ENCODE measurements around the gene SLC6A19.

Gene SLC6A19

DNA sequence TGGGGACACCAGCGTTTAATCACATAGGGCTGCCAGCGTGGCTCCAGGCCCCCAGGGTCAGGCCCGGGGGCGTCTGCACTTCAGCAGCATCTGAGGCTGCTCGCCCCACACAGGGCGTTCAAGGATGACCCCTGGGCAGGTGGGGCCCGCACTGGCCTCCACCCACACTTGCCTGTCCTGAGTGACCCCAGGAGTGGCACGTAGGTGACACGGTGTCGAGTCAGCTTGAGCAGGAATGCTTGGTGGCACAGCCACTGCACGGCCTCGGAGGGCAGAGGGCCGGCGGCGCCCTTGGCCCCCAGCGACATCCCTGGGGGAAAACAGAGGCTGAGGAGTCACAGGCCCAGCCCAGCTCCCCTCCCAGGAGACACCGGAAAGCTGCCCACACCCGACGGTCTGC lies 52.8 kb downstream of the SLC6A19 start:
- Histone ChIP-seq H4K5ac (ENCODE audit: low read length) (no peak overlapping the region), H3K79me2 (ENCODE audit: control insufficient read depth, insufficient read depth, low read length) (no peaks in the 10 kb centered on the region)
- WGBS (ENCODE audit: extremely low coverage, insufficient coverage, low lambda C conversion rate) = no CpG with 5 or more reads among the region's 19 CpGs

DNA sequence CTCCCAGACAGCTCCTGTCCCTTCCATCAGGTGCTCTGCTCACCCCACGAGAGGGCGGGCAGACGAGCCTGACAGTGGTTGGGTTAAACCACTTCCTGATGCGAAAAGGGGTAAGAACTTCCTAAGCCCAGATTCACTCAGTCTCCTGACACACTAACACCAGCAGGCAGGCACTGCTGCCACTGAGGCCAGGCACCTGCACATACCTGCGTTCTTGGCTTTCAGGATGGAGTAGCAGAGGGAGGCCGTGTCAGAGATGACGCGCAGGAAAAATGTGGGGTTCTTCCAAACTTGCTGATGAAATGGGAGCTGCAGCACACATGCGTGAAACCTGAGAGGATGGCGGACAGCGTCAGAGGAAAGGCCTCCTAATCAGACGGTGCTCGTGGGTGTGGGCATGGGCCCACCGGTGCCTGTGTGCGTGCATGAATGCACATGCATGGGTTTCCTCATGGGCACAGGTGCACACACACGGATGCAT lies 53.7 kb downstream of the SLC6A19 start:
- Histone ChIP-seq H2BK120ac (ENCODE audit: low read depth, low read length) (no peak overlapping the region), H3K23ac (ENCODE audit: low read length) (no peak overlapping the region), H3K4me1 (ENCODE audit: control insufficient read depth, low read depth, low read length) (no peaks in the 10 kb centered on the region), H3K56ac (ENCODE audit: low read length) (no peak overlapping the region), H3K4me2 (ENCODE audit: low read length) (no peak overlapping the region), H3K36me3 (ENCODE audit: control insufficient read depth, insufficient read depth, low read length) (no peaks in the 10 kb centered on the region), H3K79me1 (ENCODE audit: low read length) (no peaks in the 10 kb centered on the region), H3K9ac (ENCODE audit: low read length) (no peak overlapping the region), H2AK5ac (ENCODE audit: low read length) (no peak overlapping the region), H3K27ac (ENCODE audit: low read depth, low read length) (no peak overlapping the region), H4K8ac (ENCODE audit: low read depth, low read length) (no peak overlapping the region), H3K4me3 (ENCODE audit: low read length) (no peak overlapping the region), H3K18ac (ENCODE audit: low read length) (no peak overlapping the region), H3K4ac (ENCODE audit: low read depth, low read length) (no peak overlapping the region), H3K79me2 (ENCODE audit: control insufficient read depth, insufficient read depth, low read length) (no peaks in the 10 kb centered on the region), H4K5ac (ENCODE audit: low read length) (no peak overlapping the region), H2BK5ac (ENCODE audit: low read length) (no peak overlapping the region), H3K27me3 (ENCODE audit: insufficient read depth, low read length, poor library complexity) (no peaks in the 10 kb centered on the region), H2BK15ac (replicated peaks; ENCODE audit: low read depth) (no peak overlapping the region)
- DNase-seq = no peak
- no CpG with 5 or more reads among the region's 16 CpGs for WGBS (ENCODE audit: extremely low coverage, insufficient coverage, low lambda C conversion rate)

More for the DNA sequence above, 52.8 kb downstream of the SLC6A19 start:
- Histone ChIP-seq H3K56ac (ENCODE audit: low read length) (no peak overlapping the region), H3K27ac (ENCODE audit: low read depth, low read length) (no peak overlapping the region), H4K8ac (ENCODE audit: low read depth, low read length) (no peak overlapping the region), H3K18ac (ENCODE audit: low read length) (no peak overlapping the region), H3K4me2 (ENCODE audit: low read length) (no peak overlapping the region), H3K4me1 (ENCODE audit: control insufficient read depth, low read depth, low read length) (no peaks in the 10 kb centered on the region), H3K27me3 (ENCODE audit: insufficient read depth, low read length, poor library complexity) (no peaks in the 10 kb centered on the region), H3K79me1 (ENCODE audit: low read length) (no peaks in the 10 kb centered on the region), H3K23ac (ENCODE audit: low read length) (no peak overlapping the region), H3K9ac (ENCODE audit: low read length) (no peak overlapping the region), H2BK15ac (replicated peaks; ENCODE audit: low read depth) (no peak overlapping the region), H2AK5ac (ENCODE audit: low read length) (no peak overlapping the region), H3K4ac (ENCODE audit: low read depth, low read length) (no peak overlapping the region), H2BK120ac (ENCODE audit: low read depth, low read length) (no peak overlapping the region), H3K4me3 (ENCODE audit: low read length) (no peak overlapping the region), H2BK5ac (ENCODE audit: low read length) (no peak overlapping the region), H3K36me3 (ENCODE audit: control insufficient read depth, insufficient read depth, low read length) (no peaks in the 10 kb centered on the region)
- no peak for DNase-seq

DNA sequence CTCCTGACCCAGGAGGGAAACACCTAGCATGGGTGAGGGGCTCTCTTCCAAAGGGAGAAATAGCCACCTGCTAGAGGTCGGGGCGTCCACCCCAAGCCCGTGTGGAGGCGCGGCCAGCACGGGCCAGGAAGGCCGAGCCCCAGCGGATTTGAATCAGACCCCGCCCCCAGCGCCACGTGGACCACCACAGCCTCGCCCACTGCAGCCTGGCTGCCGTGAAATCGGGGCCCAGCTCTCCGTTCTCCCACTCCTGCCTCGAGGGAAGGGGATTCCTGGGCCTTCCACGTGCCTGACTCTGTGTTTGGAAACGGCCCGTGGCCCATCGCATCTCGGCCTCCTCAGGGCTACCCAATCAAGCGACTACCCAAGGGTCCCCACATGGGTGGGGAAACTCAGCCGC lies 55.4 kb downstream of the SLC6A19 start:
- H2AK5ac ChIP-seq (ENCODE audit: low read length) = no peak overlapping the region
- H3K4ac ChIP-seq (ENCODE audit: low read depth, low read length) = no peak overlapping the region
- H3K4me3 ChIP-seq (ENCODE audit: low read length) = no peak overlapping the region
- H3K23ac ChIP-seq (ENCODE audit: low read length) = no peak overlapping the region
- no peak overlapping the region for H4K5ac ChIP-seq (ENCODE audit: low read length)
- H3K36me3 ChIP-seq (ENCODE audit: control insufficient read depth, insufficient read depth, low read length) = no peaks in the 10 kb centered on the region
- no peak overlapping the region for H3K18ac ChIP-seq (ENCODE audit: low read length)
- no peaks in the 10 kb centered on the region for H3K4me1 ChIP-seq (ENCODE audit: control insufficient read depth, low read depth, low read length)
- H2BK120ac ChIP-seq (ENCODE audit: low read depth, low read length) = no peak overlapping the region
- no peak overlapping the region for H2BK15ac ChIP-seq (replicated peaks; ENCODE audit: low read depth)
- H3K79me2 ChIP-seq (ENCODE audit: control insufficient read depth, insufficient read depth, low read length) = no peaks in the 10 kb centered on the region
- H3K9ac ChIP-seq (ENCODE audit: low read length) = no peak overlapping the region
- H4K8ac ChIP-seq (ENCODE audit: low read depth, low read length) = no peak overlapping the region
- no peak for DNase-seq
- H2BK5ac ChIP-seq (ENCODE audit: low read length) = no peak overlapping the region
- H3K27me3 ChIP-seq (ENCODE audit: insufficient read depth, low read length, poor library complexity) = no peaks in the 10 kb centered on the region
- H3K4me2 ChIP-seq (ENCODE audit: low read length) = no peak overlapping the region
- H3K79me1 ChIP-seq (ENCODE audit: low read length) = no peaks in the 10 kb centered on the region
- H3K56ac ChIP-seq (ENCODE audit: low read length) = no peak overlapping the region
- no peak overlapping the region for H3K27ac ChIP-seq (ENCODE audit: low read depth, low read length)
- no CpG with 5 or more reads among the region's 23 CpGs for WGBS (ENCODE audit: extremely low coverage, insufficient coverage, low lambda C conversion rate)

DNA sequence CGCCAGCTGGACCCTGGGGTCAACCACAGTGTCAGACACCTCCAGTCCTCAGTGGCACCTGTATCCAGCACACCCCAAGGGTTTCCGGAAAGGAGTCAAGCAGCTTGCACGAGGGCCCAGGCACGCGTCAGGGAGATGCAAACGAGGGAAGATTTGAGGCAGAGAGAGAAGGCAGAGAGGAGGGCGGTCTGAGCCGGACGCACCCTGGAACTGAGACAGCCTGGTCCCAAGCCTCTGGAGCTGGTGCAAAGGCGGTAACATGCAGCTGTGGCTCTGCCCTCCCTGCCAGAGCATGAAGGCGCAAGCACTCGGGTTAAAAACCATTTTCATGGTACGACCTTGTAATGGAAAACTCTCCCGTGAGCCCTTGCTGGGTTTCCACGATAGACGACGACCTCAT lies 56.0 kb downstream of the SLC6A19 start:
- Histone ChIP-seq H3K36me3 (ENCODE audit: control insufficient read depth, insufficient read depth, low read length) (no peaks in the 10 kb centered on the region), H2BK120ac (ENCODE audit: low read depth, low read length) (no peak overlapping the region), H3K27ac (ENCODE audit: low read depth, low read length) (no peak overlapping the region), H3K4me2 (ENCODE audit: low read length) (no peak overlapping the region), H3K79me1 (ENCODE audit: low read length) (no peaks in the 10 kb centered on the region), H3K4me3 (ENCODE audit: low read length) (no peak overlapping the region), H3K56ac (ENCODE audit: low read length) (no peak overlapping the region), H3K9ac (ENCODE audit: low read length) (no peak overlapping the region), H3K4me1 (ENCODE audit: control insufficient read depth, low read depth, low read length) (no peaks in the 10 kb centered on the region), H3K18ac (ENCODE audit: low read length) (no peak overlapping the region), H4K5ac (ENCODE audit: low read length) (no peak overlapping the region), H4K8ac (ENCODE audit: low read depth, low read length) (no peak overlapping the region), H2BK5ac (ENCODE audit: low read length) (no peak overlapping the region), H3K27me3 (ENCODE audit: insufficient read depth, low read length, poor library complexity) (no peaks in the 10 kb centered on the region), H3K4ac (ENCODE audit: low read depth, low read length) (no peak overlapping the region), H2BK15ac (replicated peaks; ENCODE audit: low read depth) (no peak overlapping the region), H3K79me2 (ENCODE audit: control insufficient read depth, insufficient read depth, low read length) (no peaks in the 10 kb centered on the region), H3K23ac (ENCODE audit: low read length) (no peak overlapping the region), H2AK5ac (ENCODE audit: low read length) (no peak overlapping the region)
- DNase-seq = no peak
- no CpG with 5 or more reads among the region's 17 CpGs for WGBS (ENCODE audit: extremely low coverage, insufficient coverage, low lambda C conversion rate)

DNA sequence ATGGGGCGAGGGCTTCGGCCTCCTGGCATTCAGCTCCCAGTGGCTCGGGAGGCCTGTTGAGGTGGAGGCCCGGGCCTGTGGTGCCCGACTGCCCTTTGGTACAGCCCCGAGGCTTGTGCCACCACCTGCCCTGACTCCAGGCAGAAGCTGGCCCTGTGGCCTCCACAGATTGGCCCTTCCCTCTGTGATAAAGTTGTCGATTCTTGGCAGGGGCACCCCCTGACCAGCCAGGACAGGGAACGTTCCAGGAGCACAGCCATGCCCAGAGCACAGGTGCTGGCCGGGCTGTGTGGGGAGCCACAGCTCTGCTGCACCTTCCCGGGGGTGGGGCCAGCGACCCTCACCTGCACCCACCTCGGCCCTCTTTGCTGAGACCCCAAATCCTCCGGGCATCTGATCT lies 56.4 kb downstream of the SLC6A19 start:
- WGBS (ENCODE audit: extremely low coverage, insufficient coverage, low lambda C conversion rate) = no CpG with 5 or more reads among the region's 13 CpGs
- H3K4me1 ChIP-seq (ENCODE audit: control insufficient read depth, low read depth, low read length) = no peaks in the 10 kb centered on the region
- no peaks in the 10 kb centered on the region for H3K79me2 ChIP-seq (ENCODE audit: control insufficient read depth, insufficient read depth, low read length)

DNA sequence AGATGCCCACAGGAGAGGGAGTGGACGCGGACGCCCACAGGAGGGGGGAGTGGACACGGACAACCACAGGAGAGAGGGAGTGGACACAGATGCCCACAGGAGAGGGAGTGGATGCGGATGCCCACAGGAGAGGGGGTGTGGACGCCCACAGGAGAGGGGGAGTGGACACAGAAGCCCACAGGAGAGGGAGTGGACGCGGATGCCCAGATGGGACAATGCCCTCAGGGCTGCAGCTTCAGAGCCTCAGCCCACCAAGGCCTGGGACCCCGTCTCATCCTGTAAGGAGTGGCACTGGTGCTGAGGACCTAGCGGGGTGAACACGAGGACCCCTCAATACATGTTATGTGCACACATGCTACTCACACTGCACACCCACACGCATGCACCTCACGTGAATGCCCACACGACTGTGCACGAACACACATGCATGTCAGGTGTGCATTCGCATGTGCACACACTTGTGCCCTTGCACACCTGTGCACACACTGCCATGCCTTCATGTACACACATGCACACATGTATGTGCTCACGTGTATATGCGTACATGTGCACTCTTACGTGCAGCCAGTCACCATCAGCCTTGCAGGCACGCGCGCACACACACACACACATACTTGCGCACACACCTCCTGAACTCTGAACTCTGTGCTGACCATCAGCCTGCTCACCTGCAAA lies 58.5 kb downstream of the SLC6A19 start:
- Histone ChIP-seq H3K79me1 (ENCODE audit: low read length) (no peaks in the 10 kb centered on the region), H3K9ac (ENCODE audit: low read length) (no peak overlapping the region), H2BK15ac (replicated peaks; ENCODE audit: low read depth) (no peak overlapping the region), H3K4ac (ENCODE audit: low read depth, low read length) (no peak overlapping the region), H4K8ac (ENCODE audit: low read depth, low read length) (no peak overlapping the region), H3K18ac (ENCODE audit: low read length) (no peak overlapping the region), H2AK5ac (ENCODE audit: low read length) (no peak overlapping the region), H3K4me3 (ENCODE audit: low read length) (no peak overlapping the region), H3K27ac (ENCODE audit: low read depth, low read length) (no peak overlapping the region), H3K4me1 (ENCODE audit: control insufficient read depth, low read depth, low read length) (no peaks in the 10 kb centered on the region), H3K56ac (ENCODE audit: low read length) (no peak overlapping the region), H2BK5ac (ENCODE audit: low read length) (no peak overlapping the region), H3K4me2 (ENCODE audit: low read length) (no peak overlapping the region), H4K5ac (ENCODE audit: low read length) (no peak overlapping the region), H2BK120ac (ENCODE audit: low read depth, low read length) (no peak overlapping the region), H3K23ac (ENCODE audit: low read length) (no peak overlapping the region), H3K36me3 (ENCODE audit: control insufficient read depth, insufficient read depth, low read length) (no peaks in the 10 kb centered on the region), H3K79me2 (ENCODE audit: control insufficient read depth, insufficient read depth, low read length) (no peaks in the 10 kb centered on the region), H3K27me3 (ENCODE audit: insufficient read depth, low read length, poor library complexity) (no peaks in the 10 kb centered on the region)
- DNase-seq = no peak
- WGBS (ENCODE audit: extremely low coverage, insufficient coverage, low lambda C conversion rate) = no CpG with 5 or more reads among the region's 23 CpGs

More for the DNA sequence above, 56.4 kb downstream of the SLC6A19 start:
- H3K27me3 ChIP-seq (ENCODE audit: insufficient read depth, low read length, poor library complexity) = no peaks in the 10 kb centered on the region
- no peak overlapping the region for H3K27ac ChIP-seq (ENCODE audit: low read depth, low read length)
- DNase-seq = no peak
- no peak overlapping the region for H4K8ac ChIP-seq (ENCODE audit: low read depth, low read length)
- no peak overlapping the region for H3K4me2 ChIP-seq (ENCODE audit: low read length)
- no peak overlapping the region for H4K5ac ChIP-seq (ENCODE audit: low read length)
- no peak overlapping the region for H2AK5ac ChIP-seq (ENCODE audit: low read length)
- H2BK15ac ChIP-seq (replicated peaks; ENCODE audit: low read depth) = no peak overlapping the region
- H3K79me1 ChIP-seq (ENCODE audit: low read length) = no peaks in the 10 kb centered on the region
- H3K4ac ChIP-seq (ENCODE audit: low read depth, low read length) = no peak overlapping the region
- H3K23ac ChIP-seq (ENCODE audit: low read length) = no peak overlapping the region
- H3K36me3 ChIP-seq (ENCODE audit: control insufficient read depth, insufficient read depth, low read length) = no peaks in the 10 kb centered on the region
- H3K4me3 ChIP-seq (ENCODE audit: low read length) = no peak overlapping the region
- H3K9ac ChIP-seq (ENCODE audit: low read length) = no peak overlapping the region
- H2BK120ac ChIP-seq (ENCODE audit: low read depth, low read length) = no peak overlapping the region
- H3K18ac ChIP-seq (ENCODE audit: low read length) = no peak overlapping the region
- H2BK5ac ChIP-seq (ENCODE audit: low read length) = no peak overlapping the region
- no peak overlapping the region for H3K56ac ChIP-seq (ENCODE audit: low read length)

Measured in mesendoderm (in vitro differentiated cells).